Left ventricle myocardium superior (tissue), 1 donor: Measurements from ENCODE around the gene SFXN5. TPM values are rescaled to one million over a fixed set of nuclear protein-coding genes. Genes with fewer than 3 reads are reported as not detected.
"Not testable (repeated sequence)": the region's sequence is repeated elsewhere in the genome, so short reads cannot be mapped to it uniquely, and the experiment has no call there.

Experiments used
- ATAC-seq: fragments of 200-7000 bp; cut with Tn5 transposase; one replicate; pipeline ENCODE4 v1.9.1; 2020; ENCODE audit warnings: mild to moderate bottlenecking, moderate library complexity
- DNase-seq: peaks from one replicate; pipeline ENCODE4 v3.0.0-alpha.2; 2020
- intact Hi-C: fragments of 100-400 bp; cut with micrococcal nuclease; formaldehyde crosslinking; loops from one replicate; pipeline ENCODE4 v1.11.0; 2022
- total RNA-seq: library from RNA; stranded (reverse); fragmentation: NEBNext Ultra II Directional; extraction: Animal tissue kit (Norgen Biotek cat#: 25700); gene quantifications from one replicate; pipeline ENCODE4 v1.2.1, GENCODE V29; 2021
- donor health status: DM: no; HTN: yes; CAD: no; lungs with severe emphysema.

SFXN5 gene
- total RNA-seq, 1 donor from 2014 or later: 8.6 TPM

DNA sequence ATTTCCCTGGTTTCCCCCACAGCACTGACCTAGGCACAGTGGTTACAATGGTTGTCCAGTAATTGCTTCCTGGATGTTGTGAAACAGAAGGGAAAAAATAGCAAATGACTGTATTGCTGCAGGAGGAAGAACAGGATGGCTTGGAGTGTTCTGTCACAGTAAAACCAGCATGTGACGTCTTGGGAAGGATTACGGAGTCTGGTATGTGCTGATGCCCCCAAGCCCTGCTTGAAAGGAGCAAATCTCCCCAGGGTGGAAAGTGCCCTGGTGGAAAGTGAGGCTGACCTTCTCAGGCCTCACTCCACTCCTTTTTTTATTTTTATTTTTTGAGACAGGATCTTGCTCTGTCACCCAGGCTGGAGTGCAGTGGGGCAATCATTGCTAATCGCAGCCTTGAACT, 33.4 kb upstream of the SFXN5 start:
- no peak for ATAC-seq
- intact Hi-C loops: no loop called here

DNA sequence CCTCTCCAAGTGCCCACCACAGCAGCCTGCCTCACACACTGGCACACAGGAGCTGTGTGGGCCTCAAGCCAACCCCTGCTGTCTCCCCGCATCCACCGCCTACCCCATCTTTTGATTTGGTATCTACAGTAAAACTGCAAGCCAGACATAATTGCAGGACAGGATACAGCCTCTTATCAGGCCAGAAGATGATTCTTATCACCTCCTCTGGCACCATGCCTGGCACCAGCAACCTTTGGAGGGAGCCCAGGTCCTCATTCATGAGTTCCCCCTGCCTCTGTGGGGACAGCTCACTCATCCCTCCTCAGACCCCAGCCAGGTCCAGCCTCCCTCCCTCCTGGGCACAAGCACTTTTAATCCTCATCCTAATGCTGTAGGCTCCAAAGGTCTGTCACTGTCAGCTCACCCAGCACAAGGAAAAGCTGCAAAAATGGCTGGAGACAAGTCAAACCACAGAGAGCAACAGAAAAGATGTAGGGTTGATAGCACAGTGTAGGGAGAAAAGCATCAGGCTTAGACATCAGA, 31.6 kb upstream of the SFXN5 start:
- no peak for ATAC-seq
- intact Hi-C loops: no loop called here
- DNase-seq: no peak

More for the DNA sequence above, 33.4 kb upstream of the SFXN5 start:
- DNase-seq: no peak

DNA sequence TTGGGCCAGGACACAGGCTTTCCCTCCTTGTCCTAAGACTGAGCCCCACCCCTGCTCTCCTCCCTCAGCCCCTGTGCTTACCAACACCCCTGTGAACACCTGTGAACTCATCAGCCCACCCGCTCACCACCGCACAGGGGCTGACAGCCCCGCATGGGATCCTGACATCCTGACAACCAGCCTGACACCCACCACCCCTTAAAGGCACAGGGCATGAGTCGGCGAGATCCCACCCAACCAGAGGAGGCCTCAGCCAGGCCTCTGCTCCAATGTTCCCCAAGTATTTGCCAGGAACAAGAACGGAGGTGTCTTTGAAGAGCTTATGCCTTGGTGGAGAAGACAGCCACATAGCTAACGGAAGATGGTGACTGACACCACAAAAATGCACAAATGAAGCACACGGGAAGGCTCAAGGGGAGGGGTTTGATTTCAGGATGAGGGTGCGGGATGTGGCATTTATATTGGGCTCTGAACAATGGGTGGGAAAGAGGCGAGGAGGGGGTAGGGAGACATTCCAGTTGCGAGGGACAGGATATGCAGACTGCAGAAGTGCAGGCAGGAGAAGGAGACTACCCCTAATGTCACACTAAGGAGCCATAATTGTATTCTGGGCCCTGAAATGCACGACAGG, 30.2 kb upstream of the SFXN5 start:
- intact Hi-C loops: no loop called here
- no peak for DNase-seq
- ATAC-seq: no peak

DNA sequence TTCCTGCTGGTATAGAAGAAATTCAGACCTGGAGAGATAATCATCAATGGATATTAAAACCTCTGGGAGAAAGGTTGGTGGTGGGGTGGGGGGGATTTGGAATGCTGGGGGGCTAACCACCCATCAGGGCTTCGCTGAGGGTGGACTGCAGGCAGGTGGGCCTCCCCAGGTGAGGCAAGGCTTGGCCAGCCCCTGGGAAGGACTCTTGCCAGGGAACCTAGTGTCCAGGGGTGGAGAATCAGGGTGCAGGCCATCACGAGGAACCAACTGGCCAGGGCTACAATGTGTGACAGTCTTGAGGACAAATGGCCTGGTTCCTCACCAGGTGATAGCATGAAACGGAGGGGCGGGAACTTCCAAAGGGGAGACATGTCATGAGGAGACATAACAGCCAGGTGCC, 29.4 kb upstream of the SFXN5 start:
- intact Hi-C loops: no loop called here
- DNase-seq (no peak), ATAC-seq (no peak)

DNA sequence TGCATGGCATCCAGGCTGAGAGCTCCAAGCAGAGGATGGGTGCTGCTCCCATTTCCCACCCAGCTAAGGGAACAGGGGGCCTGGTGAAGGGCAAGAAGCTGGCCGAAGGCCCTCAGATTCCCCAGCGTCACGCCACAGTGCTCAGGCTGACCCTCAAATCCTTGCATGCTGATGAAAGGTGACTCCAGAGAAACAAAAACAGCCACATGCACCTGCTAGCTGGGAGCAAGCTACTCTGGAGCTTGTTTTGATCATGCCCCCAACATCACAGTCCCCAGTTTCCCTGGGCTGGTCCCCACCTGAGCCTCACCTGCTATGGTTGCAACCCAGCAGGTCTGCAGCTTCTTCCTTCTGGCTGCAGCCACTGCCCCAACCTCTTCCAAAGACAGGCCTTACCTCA, 28.0 kb upstream of the SFXN5 start:
- ATAC-seq: no peak
- DNase-seq: no peak
- intact Hi-C loops: no loop called here

DNA sequence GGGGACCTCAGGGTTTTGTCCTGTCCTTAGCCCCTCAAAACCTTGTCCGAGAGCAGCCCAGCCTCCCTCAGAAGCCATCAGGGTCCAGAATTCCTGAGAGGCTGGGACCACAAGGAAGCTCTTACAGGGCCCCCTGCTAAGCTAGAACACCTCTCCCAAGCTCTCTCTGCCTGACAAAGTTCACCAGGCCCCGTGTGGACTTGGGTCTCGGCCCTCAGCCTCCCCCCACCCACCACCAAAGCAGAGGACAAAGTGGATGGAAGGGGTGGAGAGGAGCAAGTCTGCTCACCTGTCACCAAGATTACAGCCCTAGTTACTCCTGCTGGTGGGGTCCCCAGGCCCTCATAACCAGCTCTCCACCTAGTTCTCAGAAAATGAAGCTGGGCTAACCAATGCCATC, 24.4 kb upstream of the SFXN5 start:
- intact Hi-C loops: no loop called here
- ATAC-seq: no peak
- DNase-seq: no peak

DNA sequence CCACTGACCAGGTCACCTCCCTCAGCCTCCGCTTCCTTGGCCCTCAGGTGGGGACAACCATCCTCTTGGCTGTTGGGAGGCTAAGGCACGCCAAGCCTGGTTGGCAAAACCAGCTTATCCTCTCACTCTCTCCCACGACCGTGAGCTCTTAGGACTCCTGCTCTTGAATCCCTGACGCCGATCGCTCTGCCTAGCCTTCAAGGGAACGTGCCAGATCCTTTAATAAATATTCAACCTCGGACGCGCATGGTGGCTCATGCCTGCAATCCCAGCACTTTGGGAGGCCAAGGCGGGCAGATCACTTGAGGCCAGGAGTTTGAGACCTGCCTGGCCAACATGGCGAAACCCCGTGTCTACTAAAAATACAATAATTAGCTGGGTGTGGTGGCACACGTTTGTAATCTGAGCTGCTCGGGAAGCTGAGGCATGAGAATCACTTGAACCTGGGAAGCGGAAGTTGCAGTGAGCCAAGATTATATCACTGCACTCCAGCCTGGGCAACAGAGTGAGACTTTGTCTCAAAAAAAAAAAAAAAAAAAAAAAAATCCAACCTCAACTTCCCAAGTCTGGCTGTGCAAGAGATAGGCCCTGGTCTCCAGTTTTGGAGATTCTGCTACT, 22.2 kb upstream of the SFXN5 start:
- intact Hi-C loops, DNase-seq, ATAC-seq: not testable (repeated sequence)

DNA sequence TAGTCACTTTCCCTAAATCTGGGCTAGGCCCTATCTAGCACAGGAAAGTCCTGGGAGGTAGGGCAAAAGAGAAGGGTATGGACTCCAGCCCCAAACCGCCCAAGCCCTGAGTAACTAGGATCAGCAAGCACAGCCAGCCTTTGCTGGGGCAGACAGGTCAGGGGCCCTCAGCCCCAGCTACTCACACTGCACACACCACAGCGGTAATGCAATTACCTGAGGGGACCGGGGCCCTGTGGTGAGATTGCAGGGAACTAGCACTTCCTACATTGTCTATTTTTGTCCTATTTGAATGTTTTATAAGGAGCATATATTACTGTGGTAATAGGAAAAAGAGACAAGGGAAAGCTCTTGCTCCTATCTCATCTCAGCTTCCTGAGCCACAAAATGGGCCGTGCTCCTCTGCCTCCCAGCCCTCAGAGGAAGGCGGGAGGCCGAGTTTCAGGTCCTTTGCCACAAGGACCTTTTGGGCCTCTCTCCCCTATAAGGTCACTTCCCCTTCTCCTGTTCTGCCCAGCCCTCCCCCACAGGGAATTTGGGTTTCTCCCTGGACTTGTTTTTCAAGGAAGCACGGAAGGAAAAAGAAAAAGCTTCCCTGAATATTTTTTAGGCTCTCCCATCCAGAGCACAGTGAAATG, 20.8 kb upstream of the SFXN5 start:
- DNase-seq: no peak
- intact Hi-C loops: no loop called here
- no peak for ATAC-seq

DNA sequence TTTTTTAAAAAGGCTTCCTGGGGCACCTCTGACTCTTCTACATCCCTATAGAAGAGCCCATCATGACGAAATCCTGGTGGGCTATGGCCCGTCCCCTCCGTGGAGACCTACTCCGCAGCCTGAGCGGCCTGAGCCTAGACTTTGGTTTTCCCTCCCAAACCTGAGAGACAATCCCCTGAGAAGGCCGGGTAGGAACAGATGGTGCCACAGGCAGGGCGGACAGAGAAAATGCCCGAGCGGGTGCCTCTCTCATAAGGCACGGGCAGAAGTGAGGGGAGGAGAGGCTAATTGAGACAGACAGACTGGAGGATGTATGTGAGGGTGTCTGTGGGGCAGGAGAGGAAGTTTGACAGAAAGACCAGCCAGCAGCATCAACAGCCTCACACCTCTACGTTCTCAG, 20.2 kb upstream of the SFXN5 start:
- DNase-seq (no peak), ATAC-seq (no peak)
- intact Hi-C loops: no loop called here

DNA sequence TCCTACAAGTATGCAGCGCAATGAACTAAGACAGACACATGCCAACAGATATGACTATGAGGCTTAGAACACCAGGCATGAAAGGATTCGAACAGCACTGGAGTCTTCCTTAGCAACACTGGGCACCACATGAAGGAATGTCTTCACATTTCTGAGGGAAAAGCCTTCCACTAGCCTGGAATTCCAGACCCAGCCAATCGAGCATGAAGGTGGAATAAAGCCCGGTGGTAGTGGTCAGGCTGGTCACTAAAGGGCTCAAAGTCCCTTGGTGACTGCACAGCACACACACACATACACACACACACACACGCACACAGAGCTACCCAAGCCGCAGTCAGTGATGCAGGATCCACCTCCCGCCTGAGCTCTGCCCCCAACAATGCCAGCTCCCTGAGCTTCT, 19.7 kb upstream of the SFXN5 start:
- DNase-seq (no peak), ATAC-seq (no peak)
- intact Hi-C loops: no loop called here

DNA sequence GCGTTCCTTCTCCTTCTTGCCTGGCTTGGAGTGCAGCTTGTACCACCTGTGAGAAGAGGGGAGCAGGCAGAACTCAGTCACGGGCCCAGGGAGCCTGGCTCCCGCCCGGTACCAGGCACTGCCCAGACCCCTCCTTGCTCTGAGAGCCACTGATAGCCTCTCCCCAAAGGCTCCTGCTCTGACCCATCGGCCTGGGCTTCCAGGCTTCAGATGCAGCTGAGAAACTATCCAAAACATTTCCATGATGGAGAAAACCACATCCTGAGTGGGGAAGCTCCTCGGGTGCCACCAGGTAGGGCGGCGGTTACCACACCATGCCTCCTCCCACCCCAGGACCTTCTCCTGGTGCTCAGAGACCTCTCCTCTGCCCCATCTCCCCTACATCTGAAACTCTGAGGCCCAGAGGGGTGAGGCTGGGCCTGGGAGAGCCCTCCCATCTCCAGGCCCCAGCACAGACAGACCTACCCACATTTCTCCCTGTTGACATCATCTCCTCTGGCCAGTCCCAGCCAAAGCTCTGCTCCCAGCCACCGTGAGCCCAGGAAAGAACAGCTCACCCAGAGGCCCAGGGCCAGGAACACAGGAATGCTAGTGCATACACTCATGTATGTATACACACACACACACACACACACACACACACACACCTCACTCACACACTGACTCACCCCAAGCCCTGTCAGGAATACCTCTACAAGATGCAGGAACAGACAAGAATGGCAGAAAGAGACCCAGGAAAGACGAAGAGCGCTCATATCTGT, 17.9 kb upstream of the SFXN5 start:
- intact Hi-C loops: loop anchor here (5.0 kb wide), 1 partner anchor 73 kb away; no protein-coding TSS in a partner anchor
- DNase-seq: peak; percentile 47
- ATAC-seq: peak; percentile 87

DNA sequence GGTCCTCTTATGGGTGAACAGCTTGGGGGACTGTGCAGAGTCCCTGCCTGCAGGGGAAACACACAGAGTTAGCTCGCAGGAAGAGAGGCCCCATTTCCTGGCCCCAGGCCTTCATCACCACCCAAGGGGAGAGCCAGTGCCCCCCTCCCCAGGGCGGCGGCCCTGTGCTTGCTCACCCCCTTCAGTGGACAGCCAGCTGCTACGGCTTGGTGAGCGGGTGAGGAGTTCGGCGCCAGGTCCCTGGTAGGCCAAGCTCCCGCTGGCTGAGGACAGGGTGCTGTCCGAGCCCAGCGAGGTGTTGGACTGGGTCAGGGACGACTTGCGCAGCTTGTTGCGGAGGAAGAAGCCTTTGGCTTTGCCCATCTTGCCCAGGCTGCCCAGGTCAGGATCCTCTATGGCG, 17.2 kb upstream of the SFXN5 start:
- intact Hi-C loops: loop anchor here (5.0 kb wide), 1 partner anchor 74 kb away; no protein-coding TSS in a partner anchor
- DNase-seq (no peak), ATAC-seq (no peak)

DNA sequence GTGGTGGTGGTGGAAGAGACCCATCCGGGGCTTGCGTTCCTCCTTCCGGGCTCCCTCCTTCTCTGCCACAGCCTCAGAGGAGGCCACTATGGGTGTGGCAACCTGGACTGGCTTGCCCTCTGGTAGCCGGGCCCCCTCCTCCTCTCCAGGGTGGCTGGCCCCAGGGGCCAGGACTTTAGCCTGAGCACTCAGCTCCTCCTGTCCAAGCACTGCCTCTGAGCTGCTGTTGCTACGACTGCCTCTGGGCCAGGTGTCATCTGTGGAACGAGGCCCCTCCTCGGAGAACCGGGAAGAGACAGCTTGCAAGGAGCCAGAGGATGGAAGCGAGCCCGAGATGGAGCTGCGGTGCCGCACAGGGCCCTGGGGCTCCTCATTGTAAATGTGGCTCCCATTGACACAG, 16.7 kb upstream of the SFXN5 start:
- intact Hi-C loops: loop anchor here (5.0 kb wide), 1 partner anchor 74 kb away; no protein-coding TSS in a partner anchor
- no peak for DNase-seq
- no peak for ATAC-seq

DNA sequence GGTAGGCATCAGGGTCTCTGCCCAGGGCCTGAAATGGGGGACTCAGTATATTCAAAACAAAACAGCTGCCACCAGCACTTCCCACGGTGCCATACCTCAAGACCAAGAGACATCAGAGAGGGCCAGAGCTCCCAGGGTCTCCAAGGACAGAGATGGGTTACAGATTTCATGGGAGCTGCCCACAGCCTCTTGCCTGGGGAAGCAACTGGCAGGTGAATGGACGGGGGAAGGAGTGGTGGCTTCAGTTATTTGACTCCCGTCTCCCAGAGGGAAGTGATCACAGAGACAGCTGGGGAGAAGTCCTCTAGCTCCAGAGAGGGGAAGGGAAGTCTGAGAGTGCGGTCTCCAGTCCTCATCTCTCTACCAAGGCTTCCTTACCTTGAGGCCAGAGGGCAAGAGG, 15.8 kb upstream of the SFXN5 start:
- intact Hi-C loops: loop anchor here (5.0 kb wide), 1 partner anchor 75 kb away; no protein-coding TSS in a partner anchor
- ATAC-seq: no peak
- no peak for DNase-seq

DNA sequence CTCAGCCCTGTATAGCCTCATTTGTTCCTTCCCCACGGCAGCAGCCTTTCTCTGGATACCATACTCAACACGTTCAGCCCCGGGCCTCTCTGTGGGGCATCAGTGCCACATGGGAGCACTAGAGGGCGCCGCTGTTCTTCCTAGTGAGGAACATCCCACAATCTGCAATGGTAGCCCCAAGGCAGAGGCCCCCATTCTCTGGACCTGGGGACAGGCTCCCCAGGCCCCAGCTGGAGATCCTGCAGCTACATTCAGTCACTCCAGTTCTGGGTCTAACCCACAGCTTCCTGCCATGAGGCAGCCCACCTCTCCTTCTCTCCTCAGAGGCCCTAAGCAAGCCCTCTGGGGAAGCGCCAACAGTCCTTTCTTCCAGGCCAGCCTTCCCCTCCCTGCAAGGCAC, 14.2 kb upstream of the SFXN5 start:
- DNase-seq (peak; percentile 90), ATAC-seq (peak; percentile 73)
- intact Hi-C loops: loop anchor here (5.0 kb wide), 1 partner anchor 77 kb away; no protein-coding TSS in a partner anchor

DNA sequence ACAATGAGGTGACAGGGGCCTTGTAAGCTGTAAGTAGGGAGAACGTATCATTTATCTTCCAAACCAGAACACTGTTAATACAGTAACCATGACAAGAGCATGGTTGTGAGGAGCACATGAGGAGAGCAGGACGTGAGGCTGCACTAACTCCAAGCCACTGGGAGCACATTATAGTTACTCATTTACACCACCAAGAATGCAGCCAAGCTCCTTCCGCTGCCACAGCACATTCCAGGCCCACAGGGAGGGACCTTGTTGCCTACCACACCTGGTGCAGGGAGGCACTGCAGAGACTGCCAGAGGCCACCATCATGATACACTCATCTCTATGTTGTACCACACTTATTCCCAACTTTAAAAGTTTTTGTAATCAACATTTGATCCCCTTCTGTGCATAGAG, 13.5 kb upstream of the SFXN5 start:
- ATAC-seq: no peak
- no peak for DNase-seq
- intact Hi-C loops: loop anchor here (5.0 kb wide), 1 partner anchor 77 kb away; no protein-coding TSS in a partner anchor

DNA sequence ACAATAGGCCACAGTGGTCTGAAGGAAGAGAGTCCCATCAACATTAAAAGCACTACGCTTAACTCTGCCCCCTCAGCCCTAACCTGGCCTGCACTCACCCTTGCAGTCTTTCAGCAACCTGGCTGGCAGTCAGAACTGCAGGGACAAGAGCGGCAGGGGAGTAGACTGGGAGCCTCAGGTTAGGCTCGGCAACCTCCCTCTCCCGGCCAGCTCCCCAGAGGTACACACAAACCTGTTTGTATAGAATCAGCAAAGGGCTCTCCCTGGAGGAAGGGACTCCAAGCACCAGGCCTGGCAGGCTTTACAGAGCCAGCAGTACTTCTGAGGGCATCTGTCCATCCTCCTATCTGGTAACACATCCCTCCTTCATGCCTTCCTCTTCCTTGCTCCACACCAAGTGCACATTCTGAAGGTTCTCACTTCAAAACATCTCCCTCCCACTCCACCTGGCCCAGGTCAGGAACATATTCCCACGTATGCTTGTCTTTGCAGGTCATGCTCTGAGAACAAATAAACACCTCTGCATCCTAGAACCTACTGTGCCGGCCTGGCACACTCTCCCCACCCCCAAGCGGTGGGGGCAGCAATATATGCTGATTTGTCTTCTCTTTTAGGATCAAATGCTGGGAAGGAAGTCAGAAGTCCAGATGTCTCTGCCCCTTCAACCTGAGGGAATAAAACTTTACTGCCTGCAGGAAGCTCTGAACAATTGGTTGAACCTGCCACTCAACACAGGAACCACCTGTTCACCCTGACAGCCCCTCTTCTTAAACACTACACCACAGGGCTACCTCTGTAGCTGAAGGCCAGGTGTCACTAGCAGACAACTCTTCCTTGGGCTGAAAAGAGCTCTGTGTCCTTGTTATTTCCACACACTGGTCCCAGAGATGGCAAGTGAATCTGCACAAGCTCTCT, 12.6 kb upstream of the SFXN5 start:
- DNase-seq (no peak), ATAC-seq (no peak)
- intact Hi-C loops: no loop called here

DNA sequence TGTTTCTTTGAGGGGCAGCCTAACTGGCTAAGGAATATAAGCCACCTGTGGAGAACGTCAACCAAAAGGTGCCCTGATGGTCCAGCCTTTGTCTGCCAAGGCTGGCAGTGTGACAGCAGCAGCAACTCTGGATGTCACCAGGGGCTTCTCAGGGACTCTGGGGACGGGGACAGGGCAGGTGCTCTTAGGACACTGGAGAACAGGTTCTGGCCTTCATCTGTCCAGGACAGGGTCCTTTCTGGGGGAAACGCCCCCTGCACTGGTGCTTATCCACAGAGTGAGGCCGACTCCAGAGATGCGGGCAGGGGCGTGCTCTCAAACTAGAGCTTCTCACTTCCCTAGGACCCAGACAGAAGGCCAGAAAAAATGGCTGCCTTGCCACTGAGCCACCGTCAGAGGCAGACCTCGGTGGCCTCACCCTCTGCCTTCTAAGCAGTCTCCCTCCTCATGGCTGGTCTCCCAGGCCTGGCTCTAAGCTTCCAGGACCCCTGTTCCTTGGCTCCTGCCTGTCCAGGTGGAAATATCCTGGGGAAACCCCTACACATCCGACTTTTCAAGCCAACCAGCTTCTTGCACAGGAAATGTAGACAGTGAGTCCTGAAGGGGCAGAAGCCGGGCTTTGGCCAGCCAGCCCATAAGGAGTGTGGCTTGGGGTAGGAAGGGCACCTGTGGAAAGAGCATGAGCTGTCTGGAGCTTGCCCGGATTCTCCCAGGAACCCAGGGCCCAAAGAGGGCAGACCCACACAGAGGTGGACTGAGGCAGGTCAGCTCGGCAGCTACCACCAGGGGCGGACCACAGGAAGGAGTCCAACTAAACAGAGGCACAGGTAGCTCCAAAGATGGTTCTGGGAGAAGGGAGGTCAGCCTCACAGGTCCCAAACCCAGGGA, 11.3 kb upstream of the SFXN5 start:
- DNase-seq (no peak), ATAC-seq (no peak)
- intact Hi-C loops: no loop called here
